ENCODE results near the gene PINLYP. TPM values are rescaled to one million over a fixed set of nuclear protein-coding genes. Genes with fewer than 3 reads are reported as not detected.

PINLYP gene
- total RNA-seq, 1 donor from 2014 or later, result 2.2 TPM

GRCh38 chr19:43618921-43619261, 43.3 kb downstream of the PINLYP start:
- DNase-seq (ENCODE audit: missing footprints) (no peak), ATAC-seq (peak; percentile 20)
- intact Hi-C loops (cut with DNase I), result loop anchor here (1.0 kb wide), 1 partner anchor 23 kb away; the partner anchor contains the start of genes IRGQ and ZNF576

GRCh38 chr19:43619262-43620060, 43.9 kb downstream of the PINLYP start, which contains the start of gene ZNF428:
ZNF428 (minus strand) TSS chr19:43619629; CDS start chr19:43614304, 5,325 bp downstream.
- intact Hi-C loops (cut with DNase I), result loop anchor here (1.0 kb wide), 1 partner anchor 23 kb away; the partner anchor contains the start of genes IRGQ and ZNF576
- ATAC-seq, result peak; percentile 96
- DNase-seq (ENCODE audit: missing footprints), result peak; percentile 94

- DNase-seq (ENCODE audit: missing footprints) (peak; percentile 94), ATAC-seq (no peak)
- intact Hi-C loops (cut with DNase I), result no loop called here
These were observed 44.7 kb downstream of the PINLYP start for GRCh38 chr19:43620061-43621001.

- intact Hi-C loops (cut with DNase I), result no loop called here
- no peak for ATAC-seq
- DNase-seq (ENCODE audit: missing footprints), result no peak
These were observed 46.5 kb downstream of the PINLYP start for GRCh38 chr19:43622070-43622469.

- DNase-seq (ENCODE audit: missing footprints) (no peak), ATAC-seq (no peak)
- intact Hi-C loops (cut with DNase I), result no loop called here
These were observed 47.4 kb downstream of the PINLYP start for GRCh38 chr19:43622956-43623355.

- intact Hi-C loops (cut with DNase I), result no loop called here
- no peak for ATAC-seq
- no peak for DNase-seq (ENCODE audit: missing footprints)
These were observed 48.5 kb downstream of the PINLYP start for GRCh38 chr19:43623889-43624670.

GRCh38 chr19:43624933-43625332, 49.3 kb downstream of the PINLYP start:
- DNase-seq (ENCODE audit: missing footprints), result peak; percentile 83
- intact Hi-C loops (cut with DNase I), result no loop called here
- no peak for ATAC-seq

GRCh38 chr19:43625918-43626579, 50.4 kb downstream of the PINLYP start:
- DNase-seq (ENCODE audit: missing footprints), result no peak
- no peak for ATAC-seq
- intact Hi-C loops (cut with DNase I), result no loop called here

GRCh38 chr19:43626838-43627237, 51.2 kb downstream of the PINLYP start:
- intact Hi-C loops (cut with DNase I), result no loop called here
- DNase-seq (ENCODE audit: missing footprints) (no peak), ATAC-seq (no peak)

GRCh38 chr19:43628646-43629326, 53.2 kb downstream of the PINLYP start:
- intact Hi-C loops (cut with DNase I), result no loop called here
- ATAC-seq (no peak), DNase-seq (ENCODE audit: missing footprints) (no peak)

- DNase-seq (ENCODE audit: missing footprints) (no peak), ATAC-seq (no peak)
- intact Hi-C loops (cut with DNase I), result no loop called here
These were observed 55.9 kb downstream of the PINLYP start for GRCh38 chr19:43631491-43631890.

Other genes with a start within 250 kb of the PINLYP start
- 0.16 TPM for gene CD177, start 222.1 kb upstream of the PINLYP start, total RNA-seq
- gene TEX101, start 160.9 kb upstream of the PINLYP start, total RNA-seq, result not detected
- 0.19 TPM for gene LYPD3, start 110.2 kb upstream of the PINLYP start, total RNA-seq
- gene PHLDB3, start 71.1 kb upstream of the PINLYP start, total RNA-seq, result 5.7 TPM
- gene ETHE1, start 48.6 kb upstream of the PINLYP start, total RNA-seq, result 15.2 TPM
- gene ZNF575, start 42.6 kb upstream of the PINLYP start, total RNA-seq, result 1.8 TPM
- gene XRCC1, start 274 bp upstream of the PINLYP start, total RNA-seq, result 12.2 TPM
- 16.2 TPM for gene IRGQ, start 20.3 kb downstream of the PINLYP start, total RNA-seq
- gene ZNF576, start 20.8 kb downstream of the PINLYP start, total RNA-seq, result 9.3 TPM
- gene SRRM5, start 36.3 kb downstream of the PINLYP start, total RNA-seq, result 0.16 TPM
- gene ZNF428, start 43.8 kb downstream of the PINLYP start, total RNA-seq, result 32.9 TPM
- 9.7 TPM for gene CADM4, start 64.0 kb downstream of the PINLYP start, total RNA-seq
- gene PLAUR, start 94.4 kb downstream of the PINLYP start, total RNA-seq, result 3.8 TPM
- not detected for gene IRGC, start 140.3 kb downstream of the PINLYP start, total RNA-seq
- gene SMG9, start 179.2 kb downstream of the PINLYP start, total RNA-seq, result 15.7 TPM
- 0.41 TPM for gene KCNN4, start 205.2 kb downstream of the PINLYP start, total RNA-seq
- 0.92 TPM for gene LYPD5, start 226.6 kb downstream of the PINLYP start, total RNA-seq